Erythroblast (primary cell): ENCODE measurements around the gene AKAP8.

Experiments
- GATA1 ChIP-seq: IDR thresholded peaks from 2 replicates; pipeline ENCODE4 v1.6.1; 2011; ENCODE audit warnings: low read depth, mild to moderate bottlenecking, control low read depth, low read length, moderate library complexity
- POLR2A ChIP-seq: IDR thresholded peaks from 2 replicates; pipeline ENCODE4 v1.6.1; 2011; ENCODE audit warnings: mild to moderate bottlenecking, low read length

GRCh38 chr19:15421136-15421695 is 41.6 kb upstream of the AKAP8 start:
- TF ChIP-seq POLR2A (no peak), GATA1 (no peak)
